IMR-90 (cell line): Measurements from ENCODE around the gene FAM124B. TPM values are rescaled to one million over a fixed set of nuclear protein-coding genes. Genes with fewer than 3 reads are reported as not detected.

ENCODE experiments used
- ATAC-seq: fragments of 200-7000 bp; cut with Tn5 transposase; 2 replicates; pipeline ENCODE4 v1.9.1; 2020; ENCODE audit warnings: low read depth, mild to moderate bottlenecking, moderate library complexity
- BruUV-seq: library from RNA; stranded (reverse); fragments of 400-500 nt; replicated peaks from 2 replicates; lab custom pipeline; 2021; lab: Mats Ljungman, UMichigan
- CTCF ChIA-PET: fragments of 300-600 bp; formaldehyde crosslinking; extraction: SDS; loops from one replicate; lab custom pipeline; 2021; ENCODE audit warnings: antibody characterized with exemption; lab: Yijun Ruan, JAX
- POLR2A ChIA-PET: fragments of 300-600 bp; sonication (Branson Sonifier 250); formaldehyde crosslinking; loops from one replicate; lab custom pipeline; 2022; ENCODE audit warnings: antibody characterized with exemption; ENCODE audit not compliant: unreplicated experiment; lab: Charles Lee
- DNase-seq: peaks from one replicate; pipeline ENCODE4 v3.0.0; 2013
- H2AFZ ChIP-seq: replicated peaks from 2 replicates; pipeline ENCODE3; 2013; ENCODE audit warnings: low read length, mild to moderate bottlenecking; ENCODE audit not compliant: poor library complexity
- H2AK5ac ChIP-seq: 2 replicates; pipeline ENCODE4 v1.6.1; 2013; ENCODE audit warnings: low read depth, low read length, inconsistent platforms
- H2AK9ac ChIP-seq: replicated peaks from 2 replicates; pipeline ENCODE3; 2013; ENCODE audit warnings: mild to moderate bottlenecking, low read depth, low read length, moderate library complexity; ENCODE audit not compliant: poor library complexity
- H2BK120ac ChIP-seq: 2 replicates; pipeline ENCODE4 v1.6.1; 2013; ENCODE audit warnings: low read depth, low read length, inconsistent platforms
- H2BK15ac ChIP-seq: 3 replicates; pipeline ENCODE4 v1.6.1; 2013; ENCODE audit warnings: low read depth, low read length, inconsistent platforms
- H2BK20ac ChIP-seq: 2 replicates; pipeline ENCODE4 v1.6.1; 2013; ENCODE audit warnings: low read depth, mild to moderate bottlenecking, inconsistent platforms, low read length, moderate library complexity
- H2BK5ac ChIP-seq: 2 replicates; pipeline ENCODE4 v1.6.1; 2013; ENCODE audit warnings: mild to moderate bottlenecking, low read depth, low read length, inconsistent platforms; ENCODE audit not compliant: poor library complexity, severe bottlenecking
- H3K14ac ChIP-seq: replicated peaks from 2 replicates; pipeline ENCODE4 v1.6.1; 2013; ENCODE audit warnings: low read depth, low read length, inconsistent platforms
- H3K18ac ChIP-seq: 2 replicates; pipeline ENCODE4 v1.6.1; 2013; ENCODE audit warnings: low read depth, low read length, control low read depth
- H3K23ac ChIP-seq: 2 replicates; pipeline ENCODE4 v1.6.1; 2013; ENCODE audit warnings: low read depth, low read length, inconsistent platforms
- H3K27ac ChIP-seq: 2 replicates; pipeline ENCODE4 v1.5.1; 2013; ENCODE audit warnings: mild to moderate bottlenecking, control low read depth, low read length; ENCODE audit not compliant: insufficient read depth
- H3K27me3 ChIP-seq: 2 replicates; pipeline ENCODE4 v1.6.1; 2013; ENCODE audit warnings: low read length; ENCODE audit not compliant: control insufficient read depth, insufficient read depth
- H3K36me3 ChIP-seq: 2 replicates; pipeline ENCODE4 v1.6.1; 2013; ENCODE audit warnings: low read length, mixed read lengths; ENCODE audit not compliant: control insufficient read depth, insufficient read depth
- H3K4ac ChIP-seq: 2 replicates; pipeline ENCODE4 v1.6.1; 2013; ENCODE audit warnings: low read depth, low read length, inconsistent platforms
- H3K4me1 ChIP-seq: 2 replicates; pipeline ENCODE4 v1.6.1; 2013; ENCODE audit warnings: low read length, mixed read lengths; ENCODE audit not compliant: control insufficient read depth, insufficient read depth
- H3K4me2 ChIP-seq: 2 replicates; pipeline ENCODE4 v1.6.1; 2013; ENCODE audit warnings: low read depth, mild to moderate bottlenecking, control low read depth, low read length, moderate library complexity
- H3K4me3 ChIP-seq: 2 replicates; pipeline ENCODE4 v1.5.1; 2013; ENCODE audit warnings: low read depth, mild to moderate bottlenecking, control low read depth, low read length, moderate library complexity; ENCODE audit not compliant: insufficient read depth
- H3K56ac ChIP-seq: 2 replicates; pipeline ENCODE4 v1.6.1; 2013; ENCODE audit warnings: low read length, inconsistent platforms; ENCODE audit not compliant: insufficient read depth; ENCODE audit errors: extremely low read depth
- H3K79me1 ChIP-seq, 2 experiments: 2 replicates each; pipeline ENCODE4 v1.6.1; 2013; ENCODE audit warnings: low read length in 2 of 2, inconsistent platforms in 1 of 2, low read depth in 1 of 2
- H3K9ac ChIP-seq: 2 replicates; pipeline ENCODE4 v1.6.1; 2013; ENCODE audit warnings: low read depth, low read length, control low read depth
- H3K9me1 ChIP-seq: 2 replicates; pipeline ENCODE4 v1.6.1; 2013; ENCODE audit warnings: low read length, inconsistent platforms; ENCODE audit not compliant: insufficient read depth
- H3K9me3 ChIP-seq: 2 replicates; pipeline ENCODE4 v1.6.1; 2013; ENCODE audit warnings: low read length; ENCODE audit not compliant: control insufficient read depth, insufficient read depth
- H4K20me1 ChIP-seq: 2 replicates; pipeline ENCODE4 v1.6.1; 2013; ENCODE audit warnings: low read length, inconsistent platforms; ENCODE audit not compliant: insufficient read depth
- H4K5ac ChIP-seq: 2 replicates; pipeline ENCODE4 v1.6.1; 2013; ENCODE audit warnings: mild to moderate bottlenecking, low read depth, low read length, control low read depth
- H4K8ac ChIP-seq, 2 experiments: 2 replicates each; pipeline ENCODE4 v1.6.1; 2013; ENCODE audit warnings: low read depth in 2 of 2, low read length in 2 of 2, control low read depth in 1 of 2, inconsistent platforms in 1 of 2
- H4K91ac ChIP-seq: 2 replicates; pipeline ENCODE4 v1.6.1; 2013; ENCODE audit warnings: low read depth, low read length, inconsistent platforms; ENCODE audit not compliant: insufficient read depth
- CHD1 ChIP-seq: IDR thresholded peaks from 2 replicates; pipeline ENCODE4 v1.6.1; 2012; ENCODE audit warnings: low read depth, low read length, improper control_type of control experiment
- FOS ChIP-seq: fragments of 150-350 bp; IDR thresholded peaks from 2 replicates; pipeline ENCODE4 v1.6.1; 2016; ENCODE audit warnings: low read depth, low read length
- MXI1 ChIP-seq: IDR thresholded peaks from 2 replicates; pipeline ENCODE4 v1.6.1; 2012; ENCODE audit warnings: low read depth, mild to moderate bottlenecking, low read length, moderate library complexity, borderline replicate concordance
- POLR2A ChIP-seq: IDR thresholded peaks from 2 replicates; pipeline ENCODE4 v1.6.1; 2012; ENCODE audit warnings: mild to moderate bottlenecking, low read depth, low read length
- RCOR1 ChIP-seq: IDR thresholded peaks from 2 replicates; pipeline ENCODE4 v1.6.1; 2012; ENCODE audit warnings: mild to moderate bottlenecking, low read length, improper control_type of control experiment; ENCODE audit not compliant: insufficient replicate concordance
- WGBS, 2 experiments: methylation state at CpG; one replicate each; pipeline versions ENCODE4 v1.1.5 to v1.1.7; 2013; ENCODE audit warnings: missing lambda C conversion rate in 2 of 2; ENCODE audit not compliant: insufficient read length in 1 of 2; ENCODE audit errors: extremely low coverage in 2 of 2; 5-methylcytosine and 5-hydroxymethylcytosine counted together
- dilution Hi-C: fragments of 300-500 bp; cut with HindIII; formaldehyde crosslinking; loops from one replicate; pipeline ENCODE4 v1.14.3; 2018; ENCODE audit warnings: low sequenced_read_pairs; ENCODE audit not compliant: unreplicated experiment
- in situ Hi-C: fragments of 300-500 bp; cut with MboI; formaldehyde crosslinking; loops from 3 replicates; pipeline ENCODE4 v1.14.3; 2019; ENCODE audit warnings: low sequenced_read_pairs, inconsistent platforms, mixed read lengths
- intact Hi-C: fragments of 100-400 bp; cut with micrococcal nuclease; formaldehyde crosslinking; loops from 2 replicates; pipeline ENCODE4 v1.10.0; 2022
- polyA plus RNA-seq, 3 experiments: library from polyadenylated mRNA; depleted of rRNA; stranded (reverse); fragments of >200 nt; gene quantifications; 2 replicates each; pipeline ENCODE4 v1.2.3, GENCODE V29; 2012; ENCODE audit warnings: low replicate concordance in 1 of 3
- total RNA-seq: library from RNA; depleted of rRNA; stranded (reverse); fragments of >200 nt; gene quantifications from 2 replicates; pipeline ENCODE4 v1.2.3, GENCODE V29; 2012

The FAM124B gene
- total and polyA plus RNA-seq, 2 of the 4 experiments (the other 2 are of a cell fraction), result not detected

- Histone ChIP-seq H3K27ac (no peak overlapping the region), H3K9ac (no peak overlapping the region), H2AK9ac (no peak overlapping the region), H2BK5ac (no peak overlapping the region), H3K56ac (no peak overlapping the region), H3K79me1 (no peaks in the 10 kb centered on the region), H3K18ac (no peak overlapping the region), H4K91ac (no peak overlapping the region), H3K4me1 (no peaks in the 10 kb centered on the region), H2BK120ac (no peak overlapping the region), H2BK15ac (no peak overlapping the region), H2AK5ac (no peak overlapping the region), H3K14ac (no peak overlapping the region), H3K4me3 (no peak overlapping the region), H2AFZ (no peak overlapping the region), H3K36me3 (no peaks in the 10 kb centered on the region), H3K23ac (no peak overlapping the region), H4K5ac (no peak overlapping the region), H4K8ac (no peak overlapping the region), H3K4ac (no peak overlapping the region), H3K27me3 (peaks cover 11% of the 10 kb centered on the region), H3K9me1 (no peaks in the 10 kb centered on the region), H4K20me1 (no peaks in the 10 kb centered on the region), H2BK20ac (no peak overlapping the region), H3K4me2 (no peak overlapping the region), H3K9me3 (no peaks in the 10 kb centered on the region)
- DNase-seq, result no peak
- dilution Hi-C loops, result no loop called here
- no peak for TF ChIP-seq CHD1
- no peak for TF ChIP-seq FOS
- no peak for TF ChIP-seq POLR2A
- no peak for TF ChIP-seq RCOR1
- TF ChIP-seq MXI1, result no peak
- no TSS peak for BruUV-seq
- WGBS, 2 experiments, result 87% methylated on average over 6 of the region's 9 CpGs; no CpG with 5 or more reads in 1 of the 2 experiments
- no peak for ATAC-seq
- ChIA-PET CTCF (no interaction called here), POLR2A (no interaction called here)
- in situ Hi-C loops, result no loop called here
- intact Hi-C loops, result no loop called here
Measured at GRCh38 chr2:224395620-224396390, 6.1 kb downstream of the FAM124B start.
